Measurements from ENCODE around the gene POLN. TPM values are rescaled to one million over a fixed set of nuclear protein-coding genes. Genes with fewer than 3 reads are reported as not detected.

The POLN gene
- total and polyA plus RNA-seq, 2 experiments from 2014 or later = 1.7 to 2.0 TPM

GRCh38 chr4:2074588-2074987 is 167.3 kb downstream of the POLN start:
- no peaks in the 10 kb centered on the region for H3K36me3 ChIP-seq (replicated peaks; ENCODE audit: insufficient read depth, low read depth)
- H3K9me2 ChIP-seq (replicated peaks; ENCODE audit: insufficient read depth) = no peaks in the 10 kb centered on the region
- H3K4me2 ChIP-seq = no peak overlapping the region
- no peak overlapping the region for H3K27ac ChIP-seq
- H4K20me1 ChIP-seq (ENCODE audit: insufficient read depth, poor library complexity, severe bottlenecking) = no peaks in the 10 kb centered on the region
- H3K27me3 ChIP-seq = no peaks in the 10 kb centered on the region
- 89% methylated on average over 11 of the region's 11 CpGs for WGBS (ENCODE audit: low lambda C conversion rate, missing lambda C conversion rate)
- H3K9me3 ChIP-seq (ENCODE audit: low read depth) = no peaks in the 10 kb centered on the region
- no peak for DNase-seq (ENCODE audit: low spot score)
- no peak overlapping the region for H3K4me3 ChIP-seq
- H2AFZ ChIP-seq = no peak overlapping the region
- H3K4me1 ChIP-seq (ENCODE audit: insufficient read depth) = no peaks in the 10 kb centered on the region
- no peaks in the 10 kb centered on the region for H3K79me2 ChIP-seq
- TF ChIP-seq, protein P1, sequence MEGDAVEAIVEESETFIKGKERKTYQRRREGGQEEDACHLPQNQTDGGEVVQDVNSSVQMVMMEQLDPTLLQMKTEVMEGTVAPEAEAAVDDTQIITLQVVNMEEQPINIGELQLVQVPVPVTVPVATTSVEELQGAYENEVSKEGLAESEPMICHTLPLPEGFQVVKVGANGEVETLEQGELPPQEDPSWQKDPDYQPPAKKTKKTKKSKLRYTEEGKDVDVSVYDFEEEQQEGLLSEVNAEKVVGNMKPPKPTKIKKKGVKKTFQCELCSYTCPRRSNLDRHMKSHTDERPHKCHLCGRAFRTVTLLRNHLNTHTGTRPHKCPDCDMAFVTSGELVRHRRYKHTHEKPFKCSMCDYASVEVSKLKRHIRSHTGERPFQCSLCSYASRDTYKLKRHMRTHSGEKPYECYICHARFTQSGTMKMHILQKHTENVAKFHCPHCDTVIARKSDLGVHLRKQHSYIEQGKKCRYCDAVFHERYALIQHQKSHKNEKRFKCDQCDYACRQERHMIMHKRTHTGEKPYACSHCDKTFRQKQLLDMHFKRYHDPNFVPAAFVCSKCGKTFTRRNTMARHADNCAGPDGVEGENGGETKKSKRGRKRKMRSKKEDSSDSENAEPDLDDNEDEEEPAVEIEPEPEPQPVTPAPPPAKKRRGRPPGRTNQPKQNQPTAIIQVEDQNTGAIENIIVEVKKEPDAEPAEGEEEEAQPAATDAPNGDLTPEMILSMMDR (IDR thresholded peaks at IDR 0.05; ENCODE audit: poor library complexity) = no peak
- TF ChIP-seq EZH2phosphoT487 (IDR thresholded peaks at IDR 0.05; ENCODE audit: low read depth, severe bottlenecking, unreplicated experiment) = no peak

DNA sequence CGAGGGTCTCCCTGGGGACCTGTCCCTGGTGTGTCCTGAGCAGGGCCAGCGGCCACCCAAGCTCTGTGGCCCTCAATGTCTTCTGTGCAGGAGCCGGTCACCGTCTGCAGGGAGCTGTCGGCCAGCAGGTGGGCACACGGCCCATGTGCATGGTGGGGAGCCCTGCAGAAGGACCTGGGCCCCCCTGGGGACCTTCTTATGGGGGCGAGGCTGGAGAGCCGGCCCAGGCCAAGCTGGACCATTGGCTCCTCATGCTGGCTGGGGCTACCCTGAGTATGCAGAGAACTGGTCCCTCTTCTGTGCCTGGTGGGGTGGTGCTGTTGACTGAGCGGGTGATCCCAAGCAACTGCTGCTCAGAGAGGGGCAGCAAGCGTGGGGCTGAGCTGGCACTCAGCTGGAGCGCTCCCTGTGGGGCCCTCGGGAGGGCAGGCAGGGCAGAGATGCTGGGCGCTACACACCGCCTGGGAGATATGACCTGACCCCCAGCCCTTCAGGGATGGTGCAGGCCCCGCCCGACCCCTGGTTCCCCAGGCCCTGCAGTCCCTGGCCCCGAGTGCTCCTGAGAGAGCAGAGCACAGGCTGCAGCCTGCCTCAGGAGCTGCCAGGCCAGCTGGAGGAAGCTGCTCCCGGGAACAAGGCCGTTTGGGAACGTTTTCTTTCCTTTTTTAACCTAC is 168.0 kb downstream of the POLN start:
- H3K9me3 ChIP-seq (ENCODE audit: low read depth) = no peaks in the 10 kb centered on the region

GRCh38 chr4:2072971-2073807 is 168.7 kb downstream of the POLN start:
- H2AFZ ChIP-seq = no peak overlapping the region
- H3K9me3 ChIP-seq (ENCODE audit: low read depth) = no peaks in the 10 kb centered on the region
- H3K36me3 ChIP-seq (replicated peaks; ENCODE audit: insufficient read depth, low read depth) = no peaks in the 10 kb centered on the region
- no peaks in the 10 kb centered on the region for H3K4me1 ChIP-seq (ENCODE audit: insufficient read depth)
- DNase-seq (ENCODE audit: low spot score) = no peak
- TF ChIP-seq, protein P1 (IDR thresholded peaks at IDR 0.05; ENCODE audit: poor library complexity) = no peak
- no peak for TF ChIP-seq EZH2phosphoT487 (IDR thresholded peaks at IDR 0.05; ENCODE audit: low read depth, severe bottlenecking, unreplicated experiment)
- TF ChIP-seq EZH2 (IDR thresholded peaks at IDR 0.05; ENCODE audit: borderline replicate concordance) = no peak
- H3K27me3 ChIP-seq = no peaks in the 10 kb centered on the region
- no peaks in the 10 kb centered on the region for H4K20me1 ChIP-seq (ENCODE audit: insufficient read depth, poor library complexity, severe bottlenecking)
- WGBS (ENCODE audit: low lambda C conversion rate, missing lambda C conversion rate) = 91% methylated on average over 20 of the region's 20 CpGs
- no peak overlapping the region for H3K4me3 ChIP-seq
- no peaks in the 10 kb centered on the region for H3K9me2 ChIP-seq (replicated peaks; ENCODE audit: insufficient read depth)
- no peak overlapping the region for H3K4me2 ChIP-seq
- no peak overlapping the region for H3K27ac ChIP-seq
- no peaks in the 10 kb centered on the region for H3K79me2 ChIP-seq

More for the DNA sequence above, 168.0 kb downstream of the POLN start:
- no peak overlapping the region for H3K4me2 ChIP-seq
- H2AFZ ChIP-seq = no peak overlapping the region
- no peaks in the 10 kb centered on the region for H3K4me1 ChIP-seq (ENCODE audit: insufficient read depth)
- H3K27ac ChIP-seq = no peak overlapping the region
- no peaks in the 10 kb centered on the region for H3K36me3 ChIP-seq (replicated peaks; ENCODE audit: insufficient read depth, low read depth)
- no peaks in the 10 kb centered on the region for H3K27me3 ChIP-seq
- no peak overlapping the region for H3K4me3 ChIP-seq
- 89% methylated on average over 15 of the region's 20 CpGs for WGBS (ENCODE audit: low lambda C conversion rate, missing lambda C conversion rate)
- H4K20me1 ChIP-seq (ENCODE audit: insufficient read depth, poor library complexity, severe bottlenecking) = no peaks in the 10 kb centered on the region
- H3K9me2 ChIP-seq (replicated peaks; ENCODE audit: insufficient read depth) = no peaks in the 10 kb centered on the region
- TF ChIP-seq, protein P1 (IDR thresholded peaks at IDR 0.05; ENCODE audit: poor library complexity) = no peak
- no peak for TF ChIP-seq EZH2 (IDR thresholded peaks at IDR 0.05; ENCODE audit: borderline replicate concordance)
- TF ChIP-seq EZH2phosphoT487 (IDR thresholded peaks at IDR 0.05; ENCODE audit: low read depth, severe bottlenecking, unreplicated experiment) = no peak
- no peak for DNase-seq (ENCODE audit: low spot score)
- no peaks in the 10 kb centered on the region for H3K79me2 ChIP-seq
